Measurements from ENCODE around the gene MAB21L3. TPM values are rescaled to one million over a fixed set of nuclear protein-coding genes. Genes with fewer than 3 reads are reported as not detected.

The MAB21L3 gene
- total and polyA plus RNA-seq, 7 donors: under 0.01 to 2.3 (median 1.1) TPM; not detected in 2

- 45 to 67% methylated on average over 4 of the region's 4 CpGs for WGBS, 2 donors
- DNase-seq: no peak
- intact Hi-C loops (cut with DNase I): no loop called here
- H3K9me3 ChIP-seq: no peaks in the 10 kb centered on the region
- peaks cover 0 to 10% (median 0%) of the 10 kb centered on the region in 3 donors for H3K27me3 ChIP-seq
- no peaks in the 10 kb centered on the region for H3K4me1 ChIP-seq
- H3K36me3 ChIP-seq: no peaks in the 10 kb centered on the region
- no peak overlapping the region for H3K27ac ChIP-seq
- H3K4me3 ChIP-seq: no peak overlapping the region
- TF ChIP-seq POLR2A (IDR thresholded peaks at IDR 0.05) (no peak), EP300 (IDR thresholded peaks at IDR 0.05) (no peak), CTCF (IDR thresholded peaks at IDR 0.05) (no peak), POLR2AphosphoS5 (IDR thresholded peaks at IDR 0.05) (no peak)
Measured at GRCh38 chr1:116126281-116126680, 15.1 kb downstream of the MAB21L3 start.

GRCh38 chr1:116127123-116127847 is 16.1 kb downstream of the MAB21L3 start:
- Histone ChIP-seq H3K4me1 (no peaks in the 10 kb centered on the region), H3K27me3 (peaks cover 0 to 10% (median 0%) of the 10 kb centered on the region in 3 donors), H3K4me3 (no peak overlapping the region), H3K27ac (no peak overlapping the region), H3K36me3 (no peaks in the 10 kb centered on the region), H3K9me3 (no peaks in the 10 kb centered on the region)
- WGBS, 2 donors: 89 to 93% methylated on average over 13 of the region's 13 CpGs
- intact Hi-C loops (cut with DNase I): no loop called here
- DNase-seq: no peak
- no peak for TF ChIP-seq POLR2A (IDR thresholded peaks at IDR 0.05)
- no peak for TF ChIP-seq EP300 (IDR thresholded peaks at IDR 0.05)
- TF ChIP-seq POLR2AphosphoS5 (IDR thresholded peaks at IDR 0.05): no peak
- TF ChIP-seq CTCF (IDR thresholded peaks at IDR 0.05): no peak

GRCh38 chr1:116127848-116128540 is 16.8 kb downstream of the MAB21L3 start:
- DNase-seq: no peak
- intact Hi-C loops (cut with DNase I): no loop called here
- H3K27me3 ChIP-seq: peaks cover 0 to 10% (median 0%) of the 10 kb centered on the region in 3 donors
- H3K27ac ChIP-seq: no peak overlapping the region
- TF ChIP-seq POLR2AphosphoS5 (IDR thresholded peaks at IDR 0.05): no peak
- TF ChIP-seq EP300 (IDR thresholded peaks at IDR 0.05): no peak
- no peak for TF ChIP-seq CTCF (IDR thresholded peaks at IDR 0.05)
- TF ChIP-seq POLR2A (IDR thresholded peaks at IDR 0.05): no peak
- no peaks in the 10 kb centered on the region for H3K9me3 ChIP-seq
- 82 to 87% methylated on average over 7 of the region's 7 CpGs for WGBS, 2 donors
- H3K36me3 ChIP-seq: no peaks in the 10 kb centered on the region
- no peak overlapping the region for H3K4me3 ChIP-seq
- H3K4me1 ChIP-seq: no peaks in the 10 kb centered on the region

- Histone ChIP-seq H3K27ac (no peak overlapping the region), H3K36me3 (no peaks in the 10 kb centered on the region), H3K4me3 (no peak overlapping the region), H3K9me3 (no peaks in the 10 kb centered on the region), H3K27me3 (peaks cover 0 to 10% (median 0%) of the 10 kb centered on the region in 3 donors), H3K4me1 (no peaks in the 10 kb centered on the region)
- 76 to 93% methylated on average over 3 of the region's 3 CpGs for WGBS, 2 donors
- DNase-seq: no peak
- intact Hi-C loops (cut with DNase I): no loop called here
- TF ChIP-seq POLR2AphosphoS5 (IDR thresholded peaks at IDR 0.05) (no peak), CTCF (IDR thresholded peaks at IDR 0.05) (no peak)
Measured at GRCh38 chr1:116128664-116129063, 17.5 kb downstream of the MAB21L3 start.
